SK-N-SH (cell line): ENCODE results near the gene NPAS1. TPM values are rescaled to one million over a fixed set of nuclear protein-coding genes. Genes with fewer than 3 reads are reported as not detected.

Source experiments
- CTCF ChIA-PET: fragments of 300-600, 350-600 bp; formaldehyde crosslinking; extraction: SDS; loops from one replicate; lab custom pipeline; 2021; lab: Yijun Ruan, JAX
- POLR2A ChIA-PET: fragments of 350-600 bp; sonication (Branson Sonifier 250); formaldehyde crosslinking; extraction: SDS; loops from one replicate; lab custom pipeline; 2020; ENCODE audit warnings: antibody characterized with exemption, inconsistent platforms; lab: Yijun Ruan, JAX
- DNase-seq: peaks from one replicate; pipeline ENCODE4 v3.0.0; 2012
- H2AFZ ChIP-seq: fragments of 200-600 bp; sonication (generic); 2 replicates; pipeline ENCODE4 v1.8.1; 2016; ENCODE audit warnings: antibody characterized with exemption, mild to moderate bottlenecking, low read depth
- H3F3A ChIP-seq: fragments of 200-600 bp; sonication (generic); replicated peaks from 2 replicates; pipeline ENCODE3; 2016; ENCODE audit warnings: antibody characterized with exemption, mild to moderate bottlenecking; ENCODE audit not compliant: insufficient read depth
- H3K27ac ChIP-seq, 2 experiments: fragments of 200-500 bp in 1 of 2; fragments of 200-600 bp in 1 of 2; sonication (Bioruptor generic) in 1 of 2; sonication (generic), shearing (Covaris generic) in 1 of 2; 2 replicates each; pipeline versions ENCODE4 v1.5.1 to v1.6.1; 2014 to 2016; ENCODE audit warnings: low read depth in 2 of 2, inconsistent platforms in 1 of 2, low read length in 1 of 2, mild to moderate bottlenecking in 1 of 2, mixed read lengths in 1 of 2
- H3K27me3 ChIP-seq: fragments of 200-600 bp; sonication (generic), shearing (Covaris generic); 2 replicates; pipeline ENCODE4 v1.6.1; 2016; ENCODE audit warnings: mixed run types; ENCODE audit not compliant: insufficient read depth
- H3K36me3 ChIP-seq, 2 experiments: fragments of 200-500 bp in 1 of 2; fragments of 200-600 bp in 1 of 2; sonication (Bioruptor generic) in 1 of 2; sonication (generic) in 1 of 2; replicated peaks in 1 of 2; 2 replicates each; pipeline versions ENCODE3 to v1.5.1; 2014 to 2016; ENCODE audit warnings: low read length in 1 of 2, mild to moderate bottlenecking in 1 of 2; ENCODE audit not compliant: insufficient read depth in 2 of 2, control insufficient read depth in 1 of 2
- H3K4me1 ChIP-seq, 2 experiments: fragments of 200-500 bp in 1 of 2; fragments of 200-600 bp in 1 of 2; sonication (Bioruptor generic) in 1 of 2; sonication (generic), shearing (Covaris generic) in 1 of 2; 2 replicates each; pipeline versions ENCODE4 v1.5.1 to v1.6.1; 2014 to 2016; ENCODE audit warnings: low read depth in 1 of 2, low read length in 1 of 2, mixed run types in 1 of 2; ENCODE audit not compliant: insufficient read depth in 2 of 2, control insufficient read depth in 1 of 2
- H3K4me2 ChIP-seq: fragments of 200-600 bp; sonication (generic), shearing (Covaris generic); 2 replicates; pipeline ENCODE4 v1.6.1; 2017; ENCODE audit warnings: mixed run types
- H3K4me3 ChIP-seq, 2 experiments: fragments of 200-500 bp in 1 of 2; fragments of 200-600 bp in 1 of 2; sonication (Bioruptor generic) in 1 of 2; sonication (generic), shearing (Covaris generic) in 1 of 2; 2 replicates each; pipeline versions ENCODE4 v1.5.1 to v1.8.1; 2014 to 2016; ENCODE audit warnings: low read depth in 2 of 2, inconsistent platforms in 1 of 2, low read length in 1 of 2, mild to moderate bottlenecking in 1 of 2, mixed read lengths in 1 of 2, moderate library complexity in 1 of 2
- H3K79me2 ChIP-seq: fragments of 200-600 bp; sonication (generic); 2 replicates; pipeline ENCODE4 v1.8.1; 2017; ENCODE audit warnings: mild to moderate bottlenecking; ENCODE audit not compliant: insufficient read depth
- H3K9ac ChIP-seq: fragments of 200-600 bp; sonication (generic); 2 replicates; pipeline ENCODE4 v1.6.1; 2017; ENCODE audit warnings: mixed run types
- H3K9me2 ChIP-seq: fragments of 200-600 bp; sonication (generic); 2 replicates; pipeline ENCODE4 v1.6.1; 2017; ENCODE audit warnings: mixed run types
- H3K9me3 ChIP-seq: fragments of 200-600 bp; sonication (generic); 2 replicates; pipeline ENCODE4 v1.6.1; 2017; ENCODE audit warnings: mixed run types, mild to moderate bottlenecking, moderate library complexity
- H4K20me1 ChIP-seq: fragments of 200-600 bp; sonication (generic); 2 replicates; pipeline ENCODE4 v1.6.1; 2017; ENCODE audit warnings: mild to moderate bottlenecking, mixed run types; ENCODE audit not compliant: insufficient read depth
- CHD2 ChIP-seq: fragments of 150-350 bp; IDR thresholded peaks from 2 replicates; pipeline ENCODE4 v1.6.1; 2018; ENCODE audit warnings: low read length; ENCODE audit not compliant: partially characterized antibody
- ELF1 ChIP-seq: IDR thresholded peaks from 2 replicates; pipeline ENCODE4 v1.4.0; 2012
- EP300 ChIP-seq, 2 experiments: IDR thresholded peaks; 2 replicates each; pipeline versions ENCODE4 v1.4.0 to v1.6.1; 2012; ENCODE audit warnings: borderline replicate concordance in 1 of 2, low read depth in 1 of 2, low read length in 1 of 2
- GATA2 ChIP-seq: sonication (generic); formaldehyde crosslinking; IDR thresholded peaks from 2 replicates; pipeline ENCODE4 v1.5.0; 2020; ENCODE audit warnings: mild to moderate bottlenecking, missing genetic modification reagents
- JUND ChIP-seq: IDR thresholded peaks from 2 replicates; pipeline ENCODE4 v1.4.0; 2012
- MXI1 ChIP-seq: IDR thresholded peaks from 2 replicates; pipeline ENCODE4 v1.6.1; 2012; ENCODE audit warnings: mild to moderate bottlenecking, low read depth, low read length, improper control_type of control experiment
- NFIC ChIP-seq: IDR thresholded peaks from 2 replicates; pipeline ENCODE4 v1.4.0; 2012; ENCODE audit warnings: borderline replicate concordance
- NRF1 ChIP-seq: IDR thresholded peaks from 2 replicates; pipeline ENCODE4 v1.6.1; 2012; ENCODE audit warnings: low read depth, mild to moderate bottlenecking, low read length
- POLR2AphosphoS5 ChIP-seq: IDR thresholded peaks from 2 replicates; pipeline ENCODE4 v1.6.1; 2012; ENCODE audit warnings: low read depth, low read length
- RCOR1 ChIP-seq: fragments of 150-350 bp; IDR thresholded peaks from 2 replicates; pipeline ENCODE4 v1.6.1; 2017; ENCODE audit warnings: antibody characterized with exemption, low read length
- RXRA ChIP-seq: IDR thresholded peaks from 2 replicates; pipeline ENCODE4 v1.4.0; 2012; ENCODE audit warnings: low read depth, mild to moderate bottlenecking, borderline replicate concordance
- TAF1 ChIP-seq: IDR thresholded peaks from 2 replicates; pipeline ENCODE4 v1.6.1; 2012; ENCODE audit warnings: low read depth, mild to moderate bottlenecking, low read length, moderate library complexity, borderline replicate concordance
- WGBS: methylation state at CpG from one replicate; pipeline ENCODE4 v1.1.6; 2017; ENCODE audit warnings: low lambda C conversion rate; 5-methylcytosine and 5-hydroxymethylcytosine counted together
- polyA plus RNA-seq, 3 experiments: library from polyadenylated mRNA; depleted of rRNA; stranded (reverse); fragments of >200 nt; gene quantifications; 2 replicates each; pipeline ENCODE4 v1.2.3, GENCODE V29; 2012
- TF ChIP-seq, protein P1 (sequence below): IDR thresholded peaks from 2 replicates; pipeline ENCODE4; 2012
- TF ChIP-seq, protein P2 (sequence below): IDR thresholded peaks from 2 replicates; pipeline ENCODE4 v1.4.0; 2012; ENCODE audit warnings: low read depth, borderline replicate concordance
- TF ChIP-seq, protein P3 (sequence below): IDR thresholded peaks from 2 replicates; pipeline ENCODE4 v1.4.0; 2012; ENCODE audit warnings: low read depth, borderline replicate concordance
- TF ChIP-seq, protein P4 (sequence below): fragments of 200-600 bp; sonication (generic); IDR thresholded peaks from 2 replicates; pipeline ENCODE4 v1.6.1; 2017; ENCODE audit warnings: antibody characterized with exemption, mild to moderate bottlenecking, moderate library complexity
- TF ChIP-seq, protein P5 (sequence below): IDR thresholded peaks from 2 replicates; pipeline ENCODE4 v1.4.0; 2012; ENCODE audit warnings: low read depth
- TF ChIP-seq, protein P6 (sequence below): fragments of 150-350 bp; IDR thresholded peaks from 2 replicates; pipeline ENCODE4 v1.6.1; 2017; ENCODE audit warnings: antibody characterized with exemption, low read length, low read depth, borderline replicate concordance

The NPAS1 gene
- polyA plus RNA-seq, 1 of the 3 experiments (the other 2 are of a cell fraction), result 1.1 TPM

DNA sequence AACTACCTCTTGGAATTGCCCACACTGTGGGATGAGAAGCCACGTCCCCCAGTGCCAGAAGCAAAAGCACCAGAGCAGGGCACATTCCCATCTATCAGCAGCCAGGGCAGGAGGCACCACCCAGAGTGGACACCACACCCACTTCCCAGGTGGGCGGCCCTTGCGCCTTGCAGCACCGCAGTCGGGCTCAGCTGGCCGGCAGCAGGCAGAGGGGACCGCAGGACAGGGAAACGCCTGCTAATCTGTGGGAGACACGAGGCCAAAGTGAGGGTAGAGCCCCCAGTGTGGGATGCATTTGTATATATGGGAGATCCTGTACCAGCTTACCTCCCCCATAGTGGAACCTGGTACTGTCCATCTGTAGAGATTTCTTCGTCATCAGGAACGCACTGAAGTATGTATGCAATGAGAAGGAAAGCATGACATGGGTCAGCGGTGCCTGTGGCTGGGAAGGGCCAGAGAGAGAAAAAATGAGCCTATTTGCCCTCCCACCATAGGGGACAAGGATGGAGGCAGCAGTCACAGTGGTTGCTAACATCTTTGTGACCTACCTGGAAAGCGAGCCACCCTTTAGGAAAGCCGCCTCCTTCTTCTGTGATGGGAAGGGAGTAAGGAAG is 30.9 kb upstream of the NPAS1 start:
- TF ChIP-seq POLR2AphosphoS5, result no peak
- TF ChIP-seq, protein P1, sequence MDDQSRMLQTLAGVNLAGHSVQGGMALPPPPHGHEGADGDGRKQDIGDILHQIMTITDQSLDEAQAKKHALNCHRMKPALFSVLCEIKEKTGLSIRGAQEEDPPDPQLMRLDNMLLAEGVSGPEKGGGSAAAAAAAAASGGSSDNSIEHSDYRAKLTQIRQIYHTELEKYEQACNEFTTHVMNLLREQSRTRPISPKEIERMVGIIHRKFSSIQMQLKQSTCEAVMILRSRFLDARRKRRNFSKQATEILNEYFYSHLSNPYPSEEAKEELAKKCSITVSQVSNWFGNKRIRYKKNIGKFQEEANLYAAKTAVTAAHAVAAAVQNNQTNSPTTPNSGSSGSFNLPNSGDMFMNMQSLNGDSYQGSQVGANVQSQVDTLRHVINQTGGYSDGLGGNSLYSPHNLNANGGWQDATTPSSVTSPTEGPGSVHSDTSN, result no peak
- no peak for TF ChIP-seq NRF1
- TF ChIP-seq RXRA, result no peak
- no peak for TF ChIP-seq NFIC
- no peak for TF ChIP-seq CHD2
- no peak for TF ChIP-seq EP300 (IDR thresholded peaks at IDR 0.05; ENCODE audit: borderline replicate concordance in 1 of 2, low read depth in 1 of 2, low read length in 1 of 2)
- TF ChIP-seq, protein P2, sequence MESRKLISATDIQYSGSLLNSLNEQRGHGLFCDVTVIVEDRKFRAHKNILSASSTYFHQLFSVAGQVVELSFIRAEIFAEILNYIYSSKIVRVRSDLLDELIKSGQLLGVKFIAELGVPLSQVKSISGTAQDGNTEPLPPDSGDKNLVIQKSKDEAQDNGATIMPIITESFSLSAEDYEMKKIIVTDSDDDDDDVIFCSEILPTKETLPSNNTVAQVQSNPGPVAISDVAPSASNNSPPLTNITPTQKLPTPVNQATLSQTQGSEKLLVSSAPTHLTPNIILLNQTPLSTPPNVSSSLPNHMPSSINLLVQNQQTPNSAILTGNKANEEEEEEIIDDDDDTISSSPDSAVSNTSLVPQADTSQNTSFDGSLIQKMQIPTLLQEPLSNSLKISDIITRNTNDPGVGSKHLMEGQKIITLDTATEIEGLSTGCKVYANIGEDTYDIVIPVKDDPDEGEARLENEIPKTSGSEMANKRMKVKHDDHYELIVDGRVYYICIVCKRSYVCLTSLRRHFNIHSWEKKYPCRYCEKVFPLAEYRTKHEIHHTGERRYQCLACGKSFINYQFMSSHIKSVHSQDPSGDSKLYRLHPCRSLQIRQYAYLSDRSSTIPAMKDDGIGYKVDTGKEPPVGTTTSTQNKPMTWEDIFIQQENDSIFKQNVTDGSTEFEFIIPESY, result no peak
- 93% methylated on average over 11 of the region's 14 CpGs for WGBS
- Histone ChIP-seq H3K79me2 (peaks cover 47% of the 10 kb centered on the region), H3F3A (peaks cover 10% of the 10 kb centered on the region), H3K4me1 (peaks cover 19 to 28% of the 10 kb centered on the region in 2 experiments), H3K36me3 (peaks cover 24 to 52% of the 10 kb centered on the region in 2 experiments), H3K9me2 (no peaks in the 10 kb centered on the region), H4K20me1 (0 out of 2 replicates have a peak, but pooled peaks cover 7% of the 10 kb centered on the region), H3K4me2 (no peak overlapping the region), H2AFZ (no peak overlapping the region), H3K27me3 (no peaks in the 10 kb centered on the region), H3K4me3 (no peak overlapping the region), H3K27ac (no peak overlapping the region), H3K9me3 (no peaks in the 10 kb centered on the region), H3K9ac (no peak overlapping the region)
- CTCF ChIA-PET, result interaction anchor here (0.6 to 9.1 kb wide), 7 partner anchors 14 to 133 kb away, joined by 3 to 126 read pairs (median 7); partner anchors contain the start of gene AP2S1
- POLR2A ChIA-PET, result no interaction called here
- DNase-seq, result no peak

DNA sequence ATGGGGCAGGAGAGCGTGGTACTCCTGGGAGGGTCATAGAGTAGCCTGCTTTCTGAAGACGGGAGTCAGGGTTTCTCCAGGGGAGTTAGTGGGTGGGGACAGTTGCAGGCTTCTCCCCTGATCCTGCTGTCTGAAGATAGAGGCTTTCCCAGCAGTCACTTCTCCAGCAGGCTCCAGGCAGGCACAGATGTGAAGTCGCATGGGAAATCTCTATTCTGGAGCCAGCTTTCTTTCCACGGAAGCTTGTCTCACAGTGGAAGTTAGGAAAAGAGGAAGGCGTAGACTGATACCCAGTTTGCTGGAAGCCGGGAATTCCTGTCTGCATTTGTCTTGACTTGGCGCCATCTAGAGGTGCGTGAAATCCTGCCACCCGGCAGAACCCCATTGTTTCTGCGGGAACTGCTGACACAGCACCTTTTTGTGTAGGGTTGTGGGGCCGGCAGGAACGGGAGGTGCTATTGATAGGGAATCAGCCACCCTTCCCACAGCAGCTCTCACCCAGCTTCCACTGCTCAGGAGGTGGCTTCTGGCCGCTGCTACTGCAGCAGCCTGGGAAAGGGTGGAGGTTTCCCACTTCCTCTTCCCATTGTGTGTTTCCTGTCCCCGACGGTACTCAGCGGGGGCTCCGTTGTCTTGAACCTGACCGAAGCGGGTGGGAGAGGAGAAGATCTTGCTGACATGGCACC is 28.5 kb upstream of the NPAS1 start:
- WGBS, result 44% methylated on average over 17 of the region's 19 CpGs
- no peak overlapping the region for H2AFZ ChIP-seq
- peaks cover 24 to 62% of the 10 kb centered on the region in 2 experiments for H3K36me3 ChIP-seq
- no peak overlapping the region for H3K4me2 ChIP-seq
- no peak overlapping the region; a peak in 1 of 4 replicates for H3K4me3 ChIP-seq
- DNase-seq, result peak; percentile 85
- H3K9me2 ChIP-seq, result no peaks in the 10 kb centered on the region
- peaks cover 5% of the 10 kb centered on the region for H3F3A ChIP-seq
- no peak overlapping the region for H3K9ac ChIP-seq
- H3K9me3 ChIP-seq, result no peaks in the 10 kb centered on the region
- CTCF ChIA-PET, result interaction anchor here (0.5 to 9.1 kb wide), 58 partner anchors 11 to 462 kb away, joined by 3 to 126 read pairs (median 4); partner anchors contain the start of genes AP2S1 and SAE1
- H4K20me1 ChIP-seq, result no peaks in the 10 kb centered on the region
- H3K4me1 ChIP-seq, result peaks cover 6 to 8% of the 10 kb centered on the region in 2 experiments; a peak in 3 of 4 replicates
- POLR2A ChIA-PET, result interaction anchor here (1.4 kb wide), 1 partner anchor 135 kb away, joined by 3 read pairs; no protein-coding TSS in a partner anchor
- no peaks in the 10 kb centered on the region for H3K27me3 ChIP-seq
- H3K27ac ChIP-seq, result peak overlapping the region; percentile 32 to 34; a peak in 2 of 4 replicates
- peaks cover 27% of the 10 kb centered on the region for H3K79me2 ChIP-seq
- TF ChIP-seq CHD2 (peak; percentile 14), MXI1 (no peak), GATA2 (CRISPR knock-in tag) (no peak), NFIC (no peak), ELF1 (no peak), RCOR1 (peak; percentile 17; the same call in 1 of the 2 replicates), TAF1 (no peak), JUND (no peak)
- TF ChIP-seq, protein P3, sequence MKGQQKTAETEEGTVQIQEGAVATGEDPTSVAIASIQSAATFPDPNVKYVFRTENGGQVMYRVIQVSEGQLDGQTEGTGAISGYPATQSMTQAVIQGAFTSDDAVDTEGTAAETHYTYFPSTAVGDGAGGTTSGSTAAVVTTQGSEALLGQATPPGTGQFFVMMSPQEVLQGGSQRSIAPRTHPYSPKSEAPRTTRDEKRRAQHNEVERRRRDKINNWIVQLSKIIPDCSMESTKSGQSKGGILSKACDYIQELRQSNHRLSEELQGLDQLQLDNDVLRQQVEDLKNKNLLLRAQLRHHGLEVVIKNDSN, result no peak
- TF ChIP-seq, protein P4, sequence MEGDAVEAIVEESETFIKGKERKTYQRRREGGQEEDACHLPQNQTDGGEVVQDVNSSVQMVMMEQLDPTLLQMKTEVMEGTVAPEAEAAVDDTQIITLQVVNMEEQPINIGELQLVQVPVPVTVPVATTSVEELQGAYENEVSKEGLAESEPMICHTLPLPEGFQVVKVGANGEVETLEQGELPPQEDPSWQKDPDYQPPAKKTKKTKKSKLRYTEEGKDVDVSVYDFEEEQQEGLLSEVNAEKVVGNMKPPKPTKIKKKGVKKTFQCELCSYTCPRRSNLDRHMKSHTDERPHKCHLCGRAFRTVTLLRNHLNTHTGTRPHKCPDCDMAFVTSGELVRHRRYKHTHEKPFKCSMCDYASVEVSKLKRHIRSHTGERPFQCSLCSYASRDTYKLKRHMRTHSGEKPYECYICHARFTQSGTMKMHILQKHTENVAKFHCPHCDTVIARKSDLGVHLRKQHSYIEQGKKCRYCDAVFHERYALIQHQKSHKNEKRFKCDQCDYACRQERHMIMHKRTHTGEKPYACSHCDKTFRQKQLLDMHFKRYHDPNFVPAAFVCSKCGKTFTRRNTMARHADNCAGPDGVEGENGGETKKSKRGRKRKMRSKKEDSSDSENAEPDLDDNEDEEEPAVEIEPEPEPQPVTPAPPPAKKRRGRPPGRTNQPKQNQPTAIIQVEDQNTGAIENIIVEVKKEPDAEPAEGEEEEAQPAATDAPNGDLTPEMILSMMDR, result peak; percentile 89
- TF ChIP-seq, protein P5, sequence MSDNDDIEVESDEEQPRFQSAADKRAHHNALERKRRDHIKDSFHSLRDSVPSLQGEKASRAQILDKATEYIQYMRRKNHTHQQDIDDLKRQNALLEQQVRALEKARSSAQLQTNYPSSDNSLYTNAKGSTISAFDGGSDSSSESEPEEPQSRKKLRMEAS, result peak; percentile 42; the same call in 1 of the 2 replicates
- TF ChIP-seq, protein P6, sequence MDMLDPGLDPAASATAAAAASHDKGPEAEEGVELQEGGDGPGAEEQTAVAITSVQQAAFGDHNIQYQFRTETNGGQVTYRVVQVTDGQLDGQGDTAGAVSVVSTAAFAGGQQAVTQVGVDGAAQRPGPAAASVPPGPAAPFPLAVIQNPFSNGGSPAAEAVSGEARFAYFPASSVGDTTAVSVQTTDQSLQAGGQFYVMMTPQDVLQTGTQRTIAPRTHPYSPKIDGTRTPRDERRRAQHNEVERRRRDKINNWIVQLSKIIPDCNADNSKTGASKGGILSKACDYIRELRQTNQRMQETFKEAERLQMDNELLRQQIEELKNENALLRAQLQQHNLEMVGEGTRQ, result no peak
